ENCODE data around the gene TOX4. TPM values are rescaled to one million over a fixed set of nuclear protein-coding genes. Genes with fewer than 3 reads are reported as not detected.

Gene TOX4
- total and polyA plus RNA-seq, 9 of the 15 experiments (the other 6 are each of a cell fraction or from before 2014, with no cell fraction given) = 9.9 to 76.5 (median 41.0) TPM

GRCh38 chr14:21455912-21456667 is 20.9 kb upstream of the TOX4 start, which contains the start of gene CHD8 (continued):
- TF ChIP-seq REST (IDR thresholded peaks at IDR 0.05; ENCODE audit: borderline replicate concordance) (no peak; the same call in 1 of the 2 replicates), REST (CRISPR knock-in tag; IDR thresholded peaks at IDR 0.05; ENCODE audit: low read depth) (no peak), SNRNP70 (optimal IDR thresholded peaks at IDR 0.05; ENCODE audit: low read depth, low read length) (no peak), SRSF7 (optimal IDR thresholded peaks at IDR 0.05; ENCODE audit: low read depth, low read length) (no peak), CHAMP1 (IDR thresholded peaks at IDR 0.05) (no peak; the same call in 1 of the 2 replicates), NR2C2 (CRISPR knock-in tag; IDR thresholded peaks at IDR 0.05) (no peak), NR2C2 (tag; IDR thresholded peaks at IDR 0.05) (peak; percentile 70; the same call in 1 of the 2 replicates), ZNF76 (CRISPR knock-in tag; IDR thresholded peaks at IDR 0.05; ENCODE audit: borderline replicate concordance) (no peak), MTA3 (IDR thresholded peaks at IDR 0.05; ENCODE audit: borderline replicate concordance) (peak; percentile 55; the same call in 1 of the 2 replicates), NR2F6 (CRISPR knock-in tag; IDR thresholded peaks at IDR 0.05) (no peak), FIP1L1 (IDR thresholded peaks at IDR 0.05; ENCODE audit: low read depth, low read length, poor library complexity, severe bottlenecking) (no peak), ZNF347 (CRISPR knock-in tag; IDR thresholded peaks at IDR 0.05; ENCODE audit: low read depth) (no peak), ZNF384 (IDR thresholded peaks at IDR 0.05; ENCODE audit: low read depth, low read length) (no peak), SPI1 (IDR thresholded peaks at IDR 0.05; ENCODE audit: borderline replicate concordance, low read depth, low read length) (no peak), FOS (IDR thresholded peaks at IDR 0.05; ENCODE audit: extremely low read depth, insufficient read length) (peak; percentile 29)
- TF ChIP-seq, protein P1, sequence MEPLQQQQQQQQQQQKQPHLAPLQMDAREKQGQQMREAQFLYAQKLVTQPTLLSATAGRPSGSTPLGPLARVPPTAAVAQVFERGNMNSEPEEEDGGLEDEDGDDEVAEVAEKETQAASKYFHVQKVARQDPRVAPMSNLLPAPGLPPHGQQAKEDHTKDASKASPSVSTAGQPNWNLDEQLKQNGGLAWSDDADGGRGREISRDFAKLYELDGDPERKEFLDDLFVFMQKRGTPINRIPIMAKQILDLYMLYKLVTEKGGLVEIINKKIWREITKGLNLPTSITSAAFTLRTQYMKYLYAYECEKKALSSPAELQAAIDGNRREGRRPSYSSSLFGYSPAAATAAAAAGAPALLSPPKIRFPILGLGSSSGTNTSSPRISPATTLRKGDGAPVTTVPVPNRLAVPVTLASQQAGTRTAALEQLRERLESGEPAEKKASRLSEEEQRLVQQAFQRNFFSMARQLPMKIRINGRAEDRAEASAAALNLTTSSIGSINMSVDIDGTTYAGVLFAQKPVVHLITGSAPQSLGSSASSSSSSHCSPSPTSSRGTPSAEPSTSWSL (CRISPR knock-in tag; IDR thresholded peaks at IDR 0.05; ENCODE audit: borderline replicate concordance) = no peak
